Measurements from ENCODE around the gene CHCHD4.

The CHCHD4 gene

GRCh38 chr3:14124615-14125192 lies at the start of gene CHCHD4, which contains the start of gene TMEM43:
Gene CHCHD4, minus strand, starts transcription at chr3:14124870. Its CDS starts 194 bp downstream, at chr3:14124676.
Gene TMEM43, plus strand, starts transcription at chr3:14125052. Its CDS starts 142 bp downstream, at chr3:14125194.
- DNase-seq = peak; percentile 99

DNA sequence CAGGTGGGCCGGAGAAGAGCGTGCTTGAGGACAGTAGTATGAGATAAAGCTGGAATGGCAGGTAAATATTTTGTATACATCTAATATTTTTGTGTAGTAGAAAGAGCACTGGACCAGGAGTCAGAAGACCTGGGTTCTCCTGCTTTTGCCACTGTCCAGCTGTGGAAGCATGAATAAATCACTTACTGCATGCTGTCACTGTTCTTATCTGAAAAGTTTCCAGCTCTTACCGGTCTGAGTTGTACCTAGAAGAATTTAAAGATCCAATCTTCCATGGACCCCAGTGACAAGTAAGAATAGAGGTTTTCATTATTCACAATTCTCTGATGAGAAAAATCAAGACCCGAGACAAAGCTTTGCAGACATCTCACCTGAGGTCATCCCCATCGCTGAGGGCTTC lies 47.8 kb upstream of the CHCHD4 start:
- no peak for DNase-seq

DNA sequence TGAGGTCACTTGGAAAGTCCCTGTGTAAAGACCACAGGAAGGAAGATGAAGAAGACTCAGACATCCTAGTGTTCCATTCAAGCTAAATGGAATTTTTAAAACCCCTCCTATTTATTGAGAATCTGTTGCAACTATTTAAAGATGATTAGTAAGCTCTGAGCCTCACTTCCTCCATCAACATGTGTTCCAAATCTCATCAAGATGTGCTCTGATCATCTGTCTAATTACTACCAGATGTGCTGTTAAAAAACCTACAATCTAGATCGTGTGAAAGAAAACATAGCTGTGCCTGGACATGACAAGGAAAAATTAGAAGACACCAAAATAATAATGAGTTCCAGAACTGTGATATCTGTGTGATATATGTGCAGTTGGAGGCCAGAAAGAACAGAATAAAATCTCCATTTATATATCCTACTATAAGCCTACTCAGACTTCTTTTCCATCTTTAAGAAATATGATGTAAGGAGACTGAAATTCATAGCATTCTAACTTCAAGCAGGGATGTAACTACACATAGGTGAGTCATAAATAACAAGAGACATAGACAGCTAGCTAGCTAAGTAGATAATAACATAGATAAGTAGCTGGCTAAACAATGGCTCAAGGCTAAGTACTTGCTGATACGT lies 46.0 kb upstream of the CHCHD4 start:
- no peak for DNase-seq

DNA sequence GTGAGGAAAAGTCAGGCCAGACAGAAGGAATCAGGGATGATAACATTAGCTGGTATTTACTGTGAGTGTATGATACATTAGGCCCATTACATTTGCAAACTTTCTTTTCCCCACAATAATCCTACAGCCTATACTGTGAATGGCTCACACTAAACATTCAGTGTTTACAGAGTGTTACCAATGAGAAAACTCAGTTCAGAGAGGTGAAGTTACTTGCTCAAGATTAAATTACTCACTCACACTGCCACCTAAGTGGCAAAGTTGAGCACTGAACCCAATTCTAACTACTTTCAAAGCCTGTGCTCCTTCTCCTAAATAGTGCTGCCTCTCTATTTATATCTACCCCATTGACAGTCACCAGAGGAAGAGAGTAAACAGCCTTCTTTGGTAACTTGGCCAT lies 45.2 kb upstream of the CHCHD4 start:
- DNase-seq = no peak

DNA sequence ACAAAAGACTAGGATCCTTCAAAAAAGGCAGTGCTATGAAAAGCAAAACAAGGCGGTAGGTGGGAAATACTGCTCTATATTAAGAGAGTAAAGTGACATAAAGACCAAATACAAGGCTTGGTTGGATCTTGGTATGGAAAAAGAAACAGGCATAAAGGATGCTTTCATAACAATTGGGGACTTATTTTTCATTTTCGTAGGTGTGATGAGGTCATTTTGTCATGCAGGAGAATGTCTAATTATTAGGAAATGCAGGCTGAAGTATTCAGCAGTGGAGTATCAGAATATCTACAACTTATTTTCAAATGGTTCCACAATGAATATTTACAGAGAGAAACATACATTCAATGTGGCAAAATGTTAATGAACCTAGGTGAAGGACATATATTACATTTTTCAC lies 44.8 kb upstream of the CHCHD4 start:
- DNase-seq = no peak

- no peak for DNase-seq
Observed at GRCh38 chr3:14166877-14167603, 42.4 kb upstream of the CHCHD4 start.

DNA sequence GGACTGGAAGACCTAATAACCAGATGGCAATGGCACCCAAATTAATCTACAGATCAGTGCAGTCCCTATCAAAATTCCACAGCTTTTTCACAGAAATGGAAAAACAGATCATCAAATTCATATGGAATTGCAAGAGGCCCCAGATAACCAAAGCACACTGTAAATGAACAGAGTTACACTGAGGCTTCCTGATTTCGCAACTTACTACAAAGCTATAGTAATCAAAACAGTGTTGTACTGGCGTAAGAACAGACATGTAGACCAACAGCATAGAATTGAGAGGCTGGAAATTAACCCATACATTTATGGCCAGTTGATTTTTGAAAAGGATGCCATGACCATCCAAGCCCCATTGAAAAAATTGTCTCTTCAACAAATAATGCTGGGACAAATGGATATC lies 37.5 kb upstream of the CHCHD4 start:
- no peak for DNase-seq

GRCh38 chr3:14161282-14161681 lies 36.6 kb upstream of the CHCHD4 start:
- DNase-seq = no peak

DNA sequence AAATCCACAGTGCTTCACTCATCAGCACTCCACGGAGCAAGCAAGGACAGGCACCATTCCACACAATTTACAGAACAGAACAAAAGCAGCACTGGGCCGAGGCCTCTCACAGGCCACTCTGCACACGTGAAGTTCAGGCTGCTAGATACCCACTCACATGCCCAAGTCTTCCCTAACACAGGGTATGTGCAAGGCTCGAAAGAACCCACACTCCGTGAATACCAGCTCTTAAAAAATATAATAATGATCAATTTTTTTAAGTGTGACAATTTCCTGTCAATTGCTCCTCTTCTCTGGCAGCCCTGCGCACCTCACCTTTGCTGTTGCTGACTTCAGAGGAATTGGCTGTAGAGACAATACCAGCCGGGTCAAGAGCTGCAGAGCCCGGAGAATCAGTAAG lies 34.8 kb upstream of the CHCHD4 start:
- DNase-seq = no peak

DNA sequence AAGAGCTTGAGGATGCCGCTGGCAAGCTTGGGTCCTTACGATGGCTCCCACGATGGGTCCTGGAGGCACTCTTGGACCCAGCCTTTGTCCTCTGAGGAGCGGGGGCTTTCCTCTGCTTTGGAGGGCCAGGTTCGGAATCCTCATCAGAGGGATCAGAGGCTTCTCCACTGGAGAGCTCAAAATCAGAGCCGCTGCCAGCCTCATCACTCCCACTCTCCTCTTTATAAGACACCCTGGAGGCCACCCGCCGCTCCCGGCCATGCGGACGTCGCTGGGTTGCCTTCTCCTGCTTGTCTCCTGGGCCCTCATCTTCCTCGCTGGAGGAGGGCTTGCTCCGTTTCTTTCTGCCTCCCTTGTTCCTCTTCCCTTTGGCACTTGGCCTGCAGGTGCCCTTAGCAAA lies 33.7 kb upstream of the CHCHD4 start:
- no peak for DNase-seq

GRCh38 chr3:14157951-14158350 lies 33.3 kb upstream of the CHCHD4 start:
- DNase-seq = no peak

DNA sequence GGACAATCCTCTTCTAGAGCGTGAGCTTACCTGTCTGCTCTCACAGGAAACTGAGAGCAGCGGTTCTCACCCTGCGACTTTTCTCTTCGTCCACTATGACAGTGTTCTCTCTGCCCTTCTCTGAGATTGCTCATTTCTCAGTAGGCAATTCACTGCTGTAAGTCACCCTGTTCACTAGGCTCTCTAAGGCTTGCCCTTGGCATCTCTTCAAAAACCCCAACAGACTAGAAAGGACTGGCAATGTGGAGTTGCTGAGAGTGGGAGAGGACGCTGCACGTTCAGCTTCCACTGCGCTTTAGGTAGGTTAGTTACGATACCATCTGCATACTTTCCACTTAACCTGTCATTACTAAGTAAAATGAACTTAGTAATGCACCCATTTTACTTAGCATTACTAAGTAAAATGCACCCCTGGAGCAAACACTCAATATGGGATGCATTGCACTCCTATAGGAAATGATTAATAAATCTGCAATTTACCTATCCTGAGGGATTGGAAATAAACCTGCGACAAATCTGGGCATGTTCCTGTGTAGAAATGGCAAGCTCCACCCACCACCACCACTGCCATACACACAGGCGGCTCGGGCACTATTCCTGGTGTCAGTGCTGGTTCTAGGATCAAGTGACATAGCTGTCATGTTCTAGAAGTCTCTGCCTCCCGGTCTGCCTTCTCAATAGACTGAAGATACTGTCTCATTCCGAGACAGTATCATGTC lies 32.3 kb upstream of the CHCHD4 start:
- DNase-seq = no peak

GRCh38 chr3:14156201-14156600 lies 31.5 kb upstream of the CHCHD4 start:
- DNase-seq = no peak

DNA sequence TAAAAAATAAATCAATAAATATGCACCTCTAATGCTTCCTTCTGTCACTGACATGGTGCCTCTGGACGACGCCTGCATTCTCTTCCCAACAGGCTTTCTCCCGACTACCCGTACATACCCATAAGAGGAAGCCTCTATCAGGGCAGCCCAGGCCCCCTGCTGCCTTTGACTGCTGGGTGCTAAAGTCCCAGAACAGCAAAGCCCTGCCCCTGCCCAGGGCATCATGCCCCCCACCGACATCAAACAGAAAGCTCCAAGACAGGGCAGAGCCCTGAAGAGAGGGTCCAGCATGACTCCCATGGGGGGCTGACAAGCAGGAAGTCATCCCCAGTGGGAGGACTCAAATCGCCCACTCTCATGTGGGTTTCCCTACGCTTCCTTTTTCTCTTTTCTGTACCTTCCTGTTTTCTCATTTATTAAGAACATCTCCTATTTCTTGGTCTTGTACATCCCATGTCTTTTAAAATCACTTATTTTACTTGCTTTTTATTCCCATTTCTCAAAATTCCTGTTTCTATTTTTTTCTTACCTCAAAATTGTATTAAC lies 30.3 kb upstream of the CHCHD4 start:
- DNase-seq = no peak

- no peak for DNase-seq
Observed at GRCh38 chr3:14154276-14154675, 29.6 kb upstream of the CHCHD4 start.

GRCh38 chr3:14153663-14154062 lies 29.0 kb upstream of the CHCHD4 start:
- DNase-seq = no peak

DNA sequence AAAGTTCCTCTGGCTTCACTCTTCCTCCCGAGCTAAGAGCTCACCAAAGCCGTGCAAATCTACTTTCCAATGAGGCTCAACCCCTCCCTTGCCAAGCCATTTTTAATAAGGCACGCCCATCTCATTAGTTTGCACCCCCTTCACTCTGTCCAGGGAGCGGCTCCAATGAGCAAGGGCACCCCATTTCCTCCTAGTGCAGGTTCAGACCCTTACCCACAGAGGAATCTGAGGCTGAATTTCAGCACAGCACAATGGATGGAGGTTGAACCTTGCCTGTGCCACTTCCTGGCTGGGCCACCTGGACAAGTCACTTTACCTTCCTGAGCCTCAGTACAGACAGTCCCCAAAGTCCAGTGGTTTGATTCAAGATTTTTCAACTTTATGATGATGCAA lies 28.3 kb upstream of the CHCHD4 start:
- DNase-seq = no peak

DNA sequence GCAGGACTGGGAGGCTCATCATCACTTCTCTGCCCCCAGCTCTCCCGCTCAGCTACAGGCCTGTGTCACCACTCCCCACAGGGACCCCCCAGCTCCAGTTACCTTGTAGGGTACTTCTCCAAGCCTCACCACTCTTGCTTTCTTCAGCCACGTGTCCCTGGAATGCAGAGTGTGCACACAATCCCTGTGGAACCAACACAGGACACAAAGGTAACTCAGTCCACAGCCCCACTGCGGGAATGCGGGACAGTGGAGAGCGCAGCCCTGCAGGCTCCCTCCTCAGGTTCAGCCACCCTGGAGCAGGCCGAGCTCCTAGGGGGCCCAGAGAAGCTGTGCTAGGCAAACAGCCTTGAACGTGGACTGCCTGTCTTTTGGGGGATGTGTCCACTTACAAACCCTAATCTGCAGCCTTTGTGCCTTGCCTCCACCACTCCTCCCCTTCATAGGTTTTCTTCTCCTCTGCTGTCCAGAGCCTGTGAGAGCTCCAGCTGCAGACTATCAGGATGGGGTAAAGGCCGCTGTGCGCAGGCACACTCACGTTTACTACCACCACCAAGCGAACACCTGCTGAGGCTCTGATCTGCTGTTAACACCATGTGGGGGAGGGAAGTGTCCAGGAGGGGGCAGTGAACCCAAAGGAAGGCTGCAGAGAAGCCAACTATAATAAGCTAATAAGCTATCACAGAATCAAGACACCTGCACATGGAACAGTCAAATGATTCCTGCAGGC lies 27.7 kb upstream of the CHCHD4 start:
- DNase-seq = peak in 1 of 2 donors; percentile 35

DNA sequence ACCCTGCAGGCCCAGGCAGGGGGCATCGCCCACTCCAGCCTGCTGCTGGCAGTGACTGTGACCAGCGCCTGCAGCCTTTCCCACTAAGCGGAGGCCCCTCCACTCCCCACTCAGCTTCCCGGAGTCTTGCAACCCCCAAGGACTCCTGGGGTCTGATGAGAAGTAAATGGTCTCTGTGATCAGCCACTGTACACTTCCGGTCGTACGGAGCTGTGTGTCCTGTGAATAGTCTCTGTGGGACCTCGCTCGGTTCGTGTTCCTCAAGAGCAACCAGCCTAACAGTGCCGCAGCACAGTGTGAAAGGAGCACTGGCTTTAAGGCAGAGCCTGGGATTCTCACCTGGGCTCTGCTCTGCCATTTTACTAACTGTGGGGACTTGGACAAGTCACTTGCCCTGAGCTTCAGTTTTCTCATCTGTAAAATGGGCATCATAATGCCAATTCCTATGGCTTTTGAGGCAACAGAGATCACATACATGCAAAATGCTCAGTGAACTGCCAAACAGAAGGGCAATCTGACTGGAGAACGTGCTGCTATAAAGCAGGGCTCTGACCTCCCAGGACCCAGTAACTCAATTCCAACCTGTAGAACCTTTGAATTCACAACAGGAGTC lies 26.9 kb upstream of the CHCHD4 start:
- DNase-seq = no peak

GRCh38 chr3:14150491-14151230 lies 26.0 kb upstream of the CHCHD4 start:
- DNase-seq = no peak

DNA sequence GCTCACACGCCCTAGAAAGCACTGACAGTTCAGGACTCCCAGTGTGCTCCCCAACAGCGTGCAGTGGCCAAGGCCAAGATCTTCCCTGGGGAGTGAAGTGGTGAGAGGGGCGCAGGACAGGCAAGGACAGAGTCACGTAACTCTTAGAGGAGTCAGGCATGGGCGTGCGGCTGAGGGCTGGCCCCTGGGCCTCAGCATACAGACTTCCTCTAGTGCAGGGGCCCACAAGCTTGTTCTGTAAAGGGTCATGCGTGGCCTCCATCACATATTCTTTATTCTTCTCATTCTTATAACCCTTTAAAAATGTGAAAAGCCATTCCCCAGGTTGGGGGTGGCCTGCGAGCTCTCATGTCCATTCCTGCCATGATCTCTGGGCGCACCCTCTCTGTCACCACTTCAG lies 25.4 kb upstream of the CHCHD4 start:
- DNase-seq = no peak
